Skeletal muscle cell (primary cell): Measurements from ENCODE around the gene TMEM54.
A peak's percentile ranks its signal among the peaks of the same experiment; 100 is the strongest.
"Not testable (repeated sequence)": the region's sequence is repeated elsewhere in the genome, so short reads cannot be mapped to it uniquely, and the experiment has no call there.

Experiments
- DNase-seq: peaks from one replicate; pipeline ENCODE4 v3.0.0-alpha.2; 2010; ENCODE audit warnings: low read depth
- H3K4me3 ChIP-seq: 2 replicates; pipeline ENCODE4 v1.5.1; 2011; ENCODE audit warnings: low read depth, mild to moderate bottlenecking, control low read depth, low read length, moderate library complexity

The TMEM54 gene

GRCh38 chr1:32920833-32921232 is 19.6 kb upstream of the TMEM54 start:
- DNase-seq: no peak
- H3K4me3 ChIP-seq: no peak overlapping the region

GRCh38 chr1:32919811-32920733 is 18.9 kb upstream of the TMEM54 start:
- H3K4me3 ChIP-seq: no peak overlapping the region
- peak; percentile 92 for DNase-seq

- no peak for DNase-seq
- H3K4me3 ChIP-seq: no peak overlapping the region
Measured at GRCh38 chr1:32918179-32918578, 17.0 kb upstream of the TMEM54 start.

- no peak overlapping the region for H3K4me3 ChIP-seq
- DNase-seq: no peak
Measured at GRCh38 chr1:32917521-32917920, 16.3 kb upstream of the TMEM54 start.

GRCh38 chr1:32915766-32916706 is 14.8 kb upstream of the TMEM54 start:
- no peak for DNase-seq
- H3K4me3 ChIP-seq: no peak overlapping the region

- DNase-seq: no peak
- H3K4me3 ChIP-seq: no peak overlapping the region
Measured at GRCh38 chr1:32910319-32910718, 9.1 kb upstream of the TMEM54 start.

GRCh38 chr1:32907435-32907834 is 6.2 kb upstream of the TMEM54 start:
- H3K4me3 ChIP-seq: no peak overlapping the region
- DNase-seq: no peak

- no peak overlapping the region for H3K4me3 ChIP-seq
- no peak for DNase-seq
Measured at GRCh38 chr1:32906654-32907053, 5.5 kb upstream of the TMEM54 start.

- not testable (repeated sequence) for H3K4me3 ChIP-seq, DNase-seq
Measured at GRCh38 chr1:32905588-32905987, 4.4 kb upstream of the TMEM54 start.

- no peak overlapping the region for H3K4me3 ChIP-seq
- no peak for DNase-seq
Measured at GRCh38 chr1:32904797-32905196, 3.6 kb upstream of the TMEM54 start.

GRCh38 chr1:32903991-32904785 is 3.0 kb upstream of the TMEM54 start:
- no peak for DNase-seq
- no peak overlapping the region for H3K4me3 ChIP-seq

- no peak for DNase-seq
- H3K4me3 ChIP-seq: no peak overlapping the region
Measured at GRCh38 chr1:32902535-32902920, 1.3 kb upstream of the TMEM54 start.

- H3K4me3 ChIP-seq: peak overlapping the region; percentile 69
- DNase-seq: no peak
Measured at GRCh38 chr1:32901823-32902534, 790 bp upstream of the TMEM54 start.

GRCh38 chr1:32900371-32900955 is 726 bp downstream of the TMEM54 start:
- peak overlapping the region; percentile 69 for H3K4me3 ChIP-seq
- DNase-seq: no peak

- no peak for DNase-seq
- H3K4me3 ChIP-seq: no peak overlapping the region
Measured at GRCh38 chr1:32899586-32900296, 1.4 kb downstream of the TMEM54 start.

- no peak overlapping the region for H3K4me3 ChIP-seq
- no peak for DNase-seq
Measured at GRCh38 chr1:32898958-32899357, 2.2 kb downstream of the TMEM54 start.

- no peak for DNase-seq
- no peak overlapping the region for H3K4me3 ChIP-seq
Measured at GRCh38 chr1:32898056-32898455, 3.1 kb downstream of the TMEM54 start.
